HG02588 (cell line): ENCODE measurements around the gene RNASE7.
"Not testable (repeated sequence)": the region's sequence is repeated elsewhere in the genome, so short reads cannot be mapped to it uniquely, and the experiment has no call there.

Experiments
- ATAC-seq: cut with Tn5 transposase; IDR thresholded peaks from one replicate; pipeline ENCODE4 v1.9.1; 2021; ENCODE audit warnings: mild to moderate bottlenecking, moderate library complexity; ENCODE audit not compliant: unreplicated experiment

RNASE7 gene, protein sequence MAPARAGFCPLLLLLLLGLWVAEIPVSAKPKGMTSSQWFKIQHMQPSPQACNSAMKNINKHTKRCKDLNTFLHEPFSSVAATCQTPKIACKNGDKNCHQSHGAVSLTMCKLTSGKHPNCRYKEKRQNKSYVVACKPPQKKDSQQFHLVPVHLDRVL

DNA sequence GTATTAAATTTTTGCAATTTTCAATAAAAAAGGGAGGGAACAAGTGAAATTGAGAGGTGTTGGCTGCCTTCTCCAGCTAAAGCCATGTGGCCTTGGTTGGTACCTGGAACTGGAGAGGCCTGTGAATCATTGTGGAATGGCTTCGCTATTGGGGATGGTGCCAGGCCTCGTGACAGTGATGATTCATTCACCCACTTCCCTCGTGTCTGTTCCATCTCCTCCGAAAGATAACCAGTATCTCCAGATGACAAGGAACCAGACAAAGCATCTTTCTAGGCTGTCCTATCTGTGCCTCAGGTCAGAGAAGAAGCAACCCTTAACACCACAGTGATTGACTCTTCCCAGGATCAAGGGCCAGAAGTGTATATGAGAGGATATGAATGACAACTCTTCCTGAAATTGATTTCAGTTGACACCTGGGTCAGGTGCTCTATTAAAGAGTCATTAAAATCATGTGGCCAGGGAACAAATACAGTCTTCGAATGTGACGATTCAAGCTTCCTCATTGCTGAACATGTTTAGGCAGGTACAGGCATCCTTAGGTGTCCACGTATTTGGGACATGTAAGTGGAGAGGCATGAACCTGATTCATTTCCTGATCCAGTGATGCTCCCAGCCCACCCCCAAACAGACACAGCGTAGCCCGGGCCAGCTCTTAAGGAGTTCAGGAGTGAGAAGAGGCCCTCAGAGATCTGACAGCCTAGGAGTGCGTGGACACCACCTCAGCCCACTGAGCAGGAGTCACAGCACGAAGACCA, at the start of gene RNASE7:
TSS of gene RNASE7 (plus strand) at position 687 of the 758 bp plus-strand sequence. CDS start 631 bp downstream, outside the sequence.
- ATAC-seq = no peak

GRCh38 chr14:20996521-20996920, 45.6 kb upstream of the RNASE7 start:
- ATAC-seq = no peak

DNA sequence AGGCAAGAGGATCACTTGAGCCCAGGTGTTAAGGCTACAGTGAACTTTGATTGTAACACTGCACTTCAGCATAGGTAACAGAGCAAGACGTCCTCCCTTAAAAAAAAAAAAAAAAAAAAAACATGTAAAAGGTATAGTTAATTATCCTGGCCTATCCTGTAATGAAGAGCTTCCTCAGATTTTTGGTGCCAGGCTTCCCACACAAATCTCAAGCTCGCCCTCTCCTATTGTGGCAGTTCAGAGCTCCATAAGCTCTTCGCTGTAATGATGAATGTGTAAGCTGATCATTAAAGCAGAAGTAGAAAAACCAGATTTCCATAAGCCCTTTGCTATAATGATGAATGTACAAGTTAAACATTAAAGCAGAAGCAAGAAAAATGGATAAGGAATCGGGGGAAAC, 45.0 kb upstream of the RNASE7 start:
- no peak for ATAC-seq

- no peak for ATAC-seq
Observed at GRCh38 chr14:20997564-20997963, 44.6 kb upstream of the RNASE7 start.

GRCh38 chr14:20998139-20998538, 44.0 kb upstream of the RNASE7 start:
- no peak for ATAC-seq

DNA sequence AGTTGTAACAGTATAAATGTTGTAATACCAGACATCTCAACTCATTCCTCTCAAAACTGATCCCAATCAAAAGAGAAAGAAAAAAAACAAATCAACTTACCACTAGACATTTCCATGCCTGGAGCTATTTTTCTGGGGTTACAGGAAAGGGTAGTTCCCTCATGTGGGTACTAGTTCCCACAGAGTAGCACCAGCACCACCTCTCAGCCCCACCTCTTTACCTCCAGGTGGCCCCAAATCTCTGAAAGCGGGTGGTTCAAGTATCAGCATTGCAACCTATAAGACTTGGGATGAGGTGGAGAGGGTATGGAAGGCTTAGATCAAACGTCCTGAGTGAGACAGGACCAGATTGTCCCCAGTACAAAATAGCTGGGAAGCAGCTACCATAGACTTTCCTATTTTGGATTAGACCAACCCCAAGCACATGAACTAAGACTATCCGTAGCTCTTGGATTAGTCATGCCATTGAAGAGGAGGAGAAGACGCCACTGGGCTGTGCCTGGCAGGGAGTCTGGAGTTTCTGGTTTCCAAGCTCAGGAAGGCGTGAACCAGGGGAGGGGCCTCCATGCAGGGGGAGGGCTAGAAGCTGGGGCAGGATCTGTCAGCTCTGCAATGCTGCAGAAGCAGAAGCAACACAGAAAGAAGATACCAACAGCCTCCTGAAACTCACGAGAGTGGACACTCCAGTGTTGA, 43.3 kb upstream of the RNASE7 start, which contains the start of gene SLC39A2:
TSS of gene SLC39A2 (plus strand) at position 620 of the 693 bp plus-strand sequence. CDS start 154 bp downstream, outside the sequence.
- no peak for ATAC-seq

- ATAC-seq = no peak
Observed at GRCh38 chr14:20999591-20999990, 42.6 kb upstream of the RNASE7 start.

DNA sequence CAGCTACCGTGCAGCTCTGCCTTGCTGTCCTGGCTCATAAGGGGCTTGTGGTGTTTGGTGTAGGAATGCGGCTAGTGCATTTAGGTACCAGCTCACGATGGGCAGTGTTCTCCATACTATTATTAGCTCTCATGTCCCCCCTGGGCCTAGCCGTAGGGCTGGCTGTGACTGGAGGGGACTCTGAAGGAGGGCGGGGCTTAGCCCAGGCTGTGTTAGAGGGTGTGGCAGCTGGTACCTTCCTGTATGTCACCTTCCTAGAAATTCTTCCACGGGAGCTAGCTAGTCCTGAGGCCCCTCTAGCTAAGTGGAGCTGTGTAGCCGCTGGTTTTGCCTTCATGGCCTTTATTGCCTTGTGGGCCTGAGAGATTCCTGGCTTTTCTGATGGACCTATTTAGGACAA, 40.9 kb upstream of the RNASE7 start:
- no peak for ATAC-seq

- no peak for ATAC-seq
Observed at GRCh38 chr14:21003788-21004346, 38.3 kb upstream of the RNASE7 start.

DNA sequence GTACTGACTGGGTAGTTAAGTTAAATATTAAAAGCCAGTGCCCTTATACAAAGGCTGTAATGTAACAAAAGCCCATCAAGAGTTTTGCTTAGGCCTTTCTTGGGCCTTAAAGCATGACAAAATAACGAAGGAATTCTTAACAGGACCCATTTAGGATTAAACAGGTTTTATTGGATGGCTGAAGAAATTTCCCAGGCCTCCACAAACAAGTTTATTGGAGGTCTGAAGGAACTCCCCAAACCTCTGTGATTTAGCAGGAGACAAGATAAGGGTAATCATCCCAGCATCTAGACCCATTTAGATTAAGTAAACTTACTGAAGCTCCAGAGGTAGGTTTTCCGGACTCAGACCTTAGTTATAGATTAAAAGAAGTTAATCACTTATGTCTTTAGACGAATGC, 32.4 kb upstream of the RNASE7 start:
- not testable (repeated sequence) for ATAC-seq

DNA sequence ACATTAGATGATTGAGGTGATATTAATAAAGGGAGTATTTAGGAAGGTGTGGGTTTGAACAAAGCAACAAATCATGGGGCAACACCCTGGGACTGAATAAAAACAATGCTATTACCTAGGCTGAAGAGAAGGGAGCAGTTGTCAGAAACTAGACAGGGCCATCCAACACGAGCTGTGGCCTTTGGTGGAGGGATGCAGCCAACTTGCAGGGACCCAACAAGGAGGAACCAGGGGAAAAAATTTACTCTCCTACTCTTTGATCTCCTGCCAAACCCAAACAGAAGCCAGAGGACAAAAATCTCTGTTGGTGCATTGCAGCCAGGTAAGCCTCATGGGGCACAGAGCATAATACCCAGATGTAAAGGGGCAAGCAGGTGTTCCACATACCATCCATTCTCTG, 31.0 kb upstream of the RNASE7 start:
- ATAC-seq = no peak

DNA sequence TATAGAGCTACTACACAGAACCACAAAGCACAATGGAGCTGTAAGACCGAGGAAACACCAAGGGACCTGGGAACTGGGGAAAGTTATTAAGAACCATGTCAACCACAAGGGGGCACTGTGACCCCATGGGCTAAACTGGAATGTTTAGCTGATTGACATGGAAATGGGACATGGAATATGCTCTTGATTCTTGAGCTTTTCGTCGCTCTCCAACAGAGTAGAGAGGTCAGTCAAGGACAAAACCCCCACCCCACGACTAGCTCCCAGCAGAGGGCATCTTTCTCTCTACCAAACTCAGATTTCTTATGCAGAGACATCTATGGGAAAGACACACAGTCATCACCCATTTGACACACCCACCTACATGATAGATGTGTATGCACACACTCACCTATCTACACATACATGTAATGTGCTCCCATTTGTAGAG, 27.4 kb upstream of the RNASE7 start:
- no peak for ATAC-seq

DNA sequence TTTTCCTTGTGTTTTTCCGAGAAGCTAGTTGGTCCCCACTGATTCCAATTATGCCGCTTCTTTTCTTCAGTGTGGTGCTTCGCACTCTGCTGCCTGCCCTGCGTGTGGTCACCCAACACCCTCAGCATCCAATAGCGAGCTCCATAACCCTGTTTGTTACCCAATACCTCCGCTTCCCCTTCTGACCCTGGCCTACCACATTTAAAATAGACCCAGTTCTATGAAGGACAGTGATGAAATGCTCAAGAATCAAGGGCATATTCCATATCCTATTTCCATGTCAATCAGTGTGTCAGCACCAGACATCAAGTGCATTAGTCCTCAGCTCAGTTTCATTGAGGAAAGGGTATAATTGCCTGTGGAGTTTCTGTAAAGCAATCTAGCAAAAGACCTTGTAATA, 26.9 kb upstream of the RNASE7 start:
- ATAC-seq = no peak

DNA sequence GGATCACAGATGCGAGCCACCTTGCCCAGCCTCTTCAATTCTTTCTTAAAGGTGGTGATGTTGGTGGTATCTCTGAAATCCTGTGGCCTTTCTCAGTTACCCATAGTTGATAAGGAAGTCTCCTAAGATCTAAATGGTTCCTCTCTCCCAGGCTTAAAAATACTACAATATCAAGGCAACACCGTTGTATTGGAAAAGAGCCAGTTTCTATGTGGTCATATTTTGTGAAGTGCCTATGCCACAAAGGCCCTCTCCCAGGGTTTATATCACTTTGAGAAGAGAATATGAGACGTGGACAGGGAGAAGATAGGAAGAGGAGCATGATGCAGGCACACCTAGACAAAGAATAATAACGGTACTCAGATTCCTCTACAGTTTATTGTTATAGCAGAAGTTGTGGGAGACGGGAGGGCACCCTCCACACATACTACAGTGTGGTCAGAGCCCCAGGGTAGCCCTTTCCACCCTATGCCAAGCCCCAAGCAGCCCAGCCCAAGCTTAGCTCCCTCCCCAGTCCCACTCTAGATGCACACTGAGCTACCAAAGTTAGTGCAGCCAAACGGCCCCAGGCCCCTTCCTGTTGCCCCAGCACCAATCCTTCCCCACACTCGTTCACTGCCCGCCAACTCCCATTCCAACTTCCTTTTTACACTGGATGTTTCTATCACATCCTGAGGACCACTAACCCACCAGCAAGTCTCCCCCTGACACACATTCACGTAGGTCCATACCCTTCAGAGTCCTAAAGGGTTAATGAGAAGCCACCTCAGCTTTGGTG, 25.6 kb upstream of the RNASE7 start:
- ATAC-seq = no peak

DNA sequence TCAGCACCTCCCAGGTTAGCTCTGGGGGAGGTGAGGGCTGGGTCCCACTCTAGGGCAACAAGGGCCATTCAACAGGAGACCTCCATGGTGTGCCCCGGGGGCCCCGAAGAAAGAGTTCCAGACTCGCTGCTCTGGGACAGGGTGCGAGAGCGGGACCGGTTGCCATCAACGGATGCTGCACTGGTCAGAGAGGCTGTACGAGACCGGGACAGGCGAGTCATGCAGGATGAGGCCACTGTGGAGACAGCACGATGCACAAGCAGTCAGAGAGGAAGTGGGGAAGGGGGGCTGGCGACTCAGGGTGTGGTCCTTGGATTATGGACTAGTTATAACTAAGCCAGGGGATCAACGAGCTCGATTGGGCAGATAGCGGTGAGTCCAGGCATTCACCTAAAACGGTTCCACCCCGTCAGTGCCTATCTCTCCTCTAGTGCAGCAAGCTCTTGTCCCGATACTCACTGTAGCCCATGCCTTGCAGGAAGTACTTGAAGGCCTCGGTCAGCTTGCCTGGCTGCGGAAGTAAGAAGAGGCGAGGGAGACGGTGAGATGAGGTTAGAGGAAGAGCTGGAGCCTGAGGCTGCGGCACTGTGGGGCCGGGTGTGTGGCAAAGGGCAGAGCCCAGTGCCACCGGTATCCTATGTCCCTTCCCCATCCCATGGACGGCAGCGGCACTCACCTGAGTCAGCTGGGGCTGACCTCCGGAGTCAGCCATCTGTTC, 24.5 kb upstream of the RNASE7 start:
- ATAC-seq = no peak

DNA sequence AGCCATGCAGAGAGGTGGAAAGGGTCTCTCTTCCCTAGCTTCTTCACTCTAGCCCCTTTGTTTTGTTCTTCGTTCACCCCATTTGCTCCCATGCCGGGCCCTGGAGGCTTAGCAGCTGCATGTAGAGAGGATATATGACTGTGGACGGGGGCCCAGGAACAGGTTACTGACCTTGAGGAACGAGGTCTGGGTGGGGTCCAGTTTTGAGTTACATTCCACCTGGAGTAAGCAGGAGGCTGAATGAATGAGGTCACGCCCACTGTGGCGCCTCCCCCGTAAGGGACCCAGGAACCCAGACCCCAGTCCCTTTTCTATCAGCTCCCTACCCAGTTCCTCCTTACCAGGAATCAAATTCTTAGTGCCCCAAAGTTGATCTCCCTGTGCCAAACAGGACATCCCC, 23.9 kb upstream of the RNASE7 start:
- no peak for ATAC-seq

- ATAC-seq = no peak
Observed at GRCh38 chr14:21018781-21019180, 23.4 kb upstream of the RNASE7 start.

DNA sequence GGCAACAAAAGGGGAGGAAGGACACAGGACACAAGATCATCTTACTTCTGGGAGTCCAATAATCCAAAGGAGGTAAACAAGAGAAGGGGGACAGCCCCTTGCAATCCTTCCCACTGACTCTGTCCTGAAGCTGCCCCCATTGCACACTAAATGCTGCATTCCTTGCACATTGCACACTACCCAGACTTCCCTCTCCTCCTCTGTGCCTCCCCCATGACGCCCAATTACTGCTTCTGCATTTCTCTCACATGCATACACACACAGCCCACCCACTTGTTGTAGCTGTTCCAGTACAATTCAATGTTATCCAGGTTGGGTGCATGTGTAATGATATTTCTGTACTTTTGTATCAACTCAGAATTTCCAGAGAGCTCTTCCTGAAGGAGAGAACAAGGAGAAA, 22.8 kb upstream of the RNASE7 start:
- no peak for ATAC-seq

GRCh38 chr14:21020977-21021545, 21.1 kb upstream of the RNASE7 start:
- no peak for ATAC-seq

DNA sequence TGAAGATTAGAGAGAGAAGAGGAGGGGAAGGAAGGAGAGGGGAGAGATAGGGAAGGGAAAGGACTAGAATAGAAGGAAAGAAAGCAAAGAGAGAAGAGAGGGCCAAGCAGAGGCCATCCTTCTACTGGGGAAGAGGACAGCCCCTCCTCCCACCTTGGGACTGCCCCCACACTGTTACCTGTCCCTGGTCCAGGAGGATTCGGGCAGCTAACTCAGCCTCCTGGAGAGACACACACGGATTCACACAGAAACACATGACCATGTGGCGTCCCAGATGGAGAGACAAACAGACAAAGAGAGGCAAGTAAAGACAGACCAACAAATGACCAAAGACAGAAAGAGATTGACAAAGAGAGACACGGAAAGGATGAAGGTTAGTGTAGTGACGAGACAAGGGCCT, 19.5 kb upstream of the RNASE7 start:
- ATAC-seq = no peak
